ENCODE measurements around the gene HELB. TPM values are rescaled to one million over a fixed set of nuclear protein-coding genes. Genes with fewer than 3 reads are reported as not detected.

Gene HELB
- total and polyA plus RNA-seq, 2 of the 8 experiments (the other 6 are each of a cell fraction or from before 2014, with no cell fraction given) = 1.8 to 7.6 TPM

GRCh38 chr12:66296176-66296683 lies 6.1 kb upstream of the HELB start (continued):
- TF ChIP-seq SP1 (IDR thresholded peaks at IDR 0.05; ENCODE audit: low read depth, low read length) (no peak), ATF2 (IDR thresholded peaks at IDR 0.05; ENCODE audit: low read length) (no peak), RAD21 (IDR thresholded peaks at IDR 0.05 in 1 of 2, conservative IDR thresholded peaks at IDR 0.05 in 1 of 2; ENCODE audit: low read depth in 2 of 2, low read length in 2 of 2) (no peak), RNF2 (IDR thresholded peaks at IDR 0.05; ENCODE audit: borderline replicate concordance, low read depth, low read length, missing control alignments, poor library complexity, severe bottlenecking) (no peak)
